SK-N-SH (cell line): ENCODE data around the gene SPTBN5. TPM values are rescaled to one million over a fixed set of nuclear protein-coding genes. Genes with fewer than 3 reads are reported as not detected.
A peak's percentile ranks its signal among the peaks of the same experiment; 100 is the strongest.

ENCODE experiments used
- CTCF ChIA-PET: fragments of 300-600, 350-600 bp; formaldehyde crosslinking; extraction: SDS; loops from one replicate; lab custom pipeline; 2021; lab: Yijun Ruan, JAX
- POLR2A ChIA-PET: fragments of 350-600 bp; sonication (Branson Sonifier 250); formaldehyde crosslinking; extraction: SDS; loops from one replicate; lab custom pipeline; 2020; ENCODE audit warnings: antibody characterized with exemption, inconsistent platforms; lab: Yijun Ruan, JAX
- DNase-seq: peaks from one replicate; pipeline ENCODE4 v3.0.0; 2012
- H2AFZ ChIP-seq: fragments of 200-600 bp; sonication (generic); 2 replicates; pipeline ENCODE4 v1.8.1; 2016; ENCODE audit warnings: antibody characterized with exemption, mild to moderate bottlenecking, low read depth
- H3F3A ChIP-seq: fragments of 200-600 bp; sonication (generic); replicated peaks from 2 replicates; pipeline ENCODE3; 2016; ENCODE audit warnings: antibody characterized with exemption, mild to moderate bottlenecking; ENCODE audit not compliant: insufficient read depth
- H3K27ac ChIP-seq, 2 experiments: fragments of 200-500 bp in 1 of 2; fragments of 200-600 bp in 1 of 2; sonication (Bioruptor generic) in 1 of 2; sonication (generic), shearing (Covaris generic) in 1 of 2; 2 replicates each; pipeline versions ENCODE4 v1.5.1 to v1.6.1; 2014 to 2016; ENCODE audit warnings: low read depth in 2 of 2, inconsistent platforms in 1 of 2, low read length in 1 of 2, mild to moderate bottlenecking in 1 of 2, mixed read lengths in 1 of 2
- H3K27me3 ChIP-seq: fragments of 200-600 bp; sonication (generic), shearing (Covaris generic); 2 replicates; pipeline ENCODE4 v1.6.1; 2016; ENCODE audit warnings: mixed run types; ENCODE audit not compliant: insufficient read depth
- H3K36me3 ChIP-seq, 2 experiments: fragments of 200-500 bp in 1 of 2; fragments of 200-600 bp in 1 of 2; sonication (Bioruptor generic) in 1 of 2; sonication (generic) in 1 of 2; replicated peaks in 1 of 2; 2 replicates each; pipeline versions ENCODE3 to v1.5.1; 2014 to 2016; ENCODE audit warnings: low read length in 1 of 2, mild to moderate bottlenecking in 1 of 2; ENCODE audit not compliant: insufficient read depth in 2 of 2, control insufficient read depth in 1 of 2
- H3K4me1 ChIP-seq, 2 experiments: fragments of 200-500 bp in 1 of 2; fragments of 200-600 bp in 1 of 2; sonication (Bioruptor generic) in 1 of 2; sonication (generic), shearing (Covaris generic) in 1 of 2; 2 replicates each; pipeline versions ENCODE4 v1.5.1 to v1.6.1; 2014 to 2016; ENCODE audit warnings: low read depth in 1 of 2, low read length in 1 of 2, mixed run types in 1 of 2; ENCODE audit not compliant: insufficient read depth in 2 of 2, control insufficient read depth in 1 of 2
- H3K4me2 ChIP-seq: fragments of 200-600 bp; sonication (generic), shearing (Covaris generic); 2 replicates; pipeline ENCODE4 v1.6.1; 2017; ENCODE audit warnings: mixed run types
- H3K4me3 ChIP-seq, 2 experiments: fragments of 200-500 bp in 1 of 2; fragments of 200-600 bp in 1 of 2; sonication (Bioruptor generic) in 1 of 2; sonication (generic), shearing (Covaris generic) in 1 of 2; 2 replicates each; pipeline versions ENCODE4 v1.5.1 to v1.8.1; 2014 to 2016; ENCODE audit warnings: low read depth in 2 of 2, inconsistent platforms in 1 of 2, low read length in 1 of 2, mild to moderate bottlenecking in 1 of 2, mixed read lengths in 1 of 2, moderate library complexity in 1 of 2
- H3K79me2 ChIP-seq: fragments of 200-600 bp; sonication (generic); 2 replicates; pipeline ENCODE4 v1.8.1; 2017; ENCODE audit warnings: mild to moderate bottlenecking; ENCODE audit not compliant: insufficient read depth
- H3K9ac ChIP-seq: fragments of 200-600 bp; sonication (generic); 2 replicates; pipeline ENCODE4 v1.6.1; 2017; ENCODE audit warnings: mixed run types
- H3K9me2 ChIP-seq: fragments of 200-600 bp; sonication (generic); 2 replicates; pipeline ENCODE4 v1.6.1; 2017; ENCODE audit warnings: mixed run types
- H3K9me3 ChIP-seq: fragments of 200-600 bp; sonication (generic); 2 replicates; pipeline ENCODE4 v1.6.1; 2017; ENCODE audit warnings: mixed run types, mild to moderate bottlenecking, moderate library complexity
- H4K20me1 ChIP-seq: fragments of 200-600 bp; sonication (generic); 2 replicates; pipeline ENCODE4 v1.6.1; 2017; ENCODE audit warnings: mild to moderate bottlenecking, mixed run types; ENCODE audit not compliant: insufficient read depth
- ELF1 ChIP-seq: IDR thresholded peaks from 2 replicates; pipeline ENCODE4 v1.4.0; 2012
- EP300 ChIP-seq, 2 experiments: IDR thresholded peaks; 2 replicates each; pipeline versions ENCODE4 v1.4.0 to v1.6.1; 2012; ENCODE audit warnings: borderline replicate concordance in 1 of 2, low read depth in 1 of 2, low read length in 1 of 2
- GABPA ChIP-seq: IDR thresholded peaks from 2 replicates; pipeline ENCODE4 v1.4.0; 2012; ENCODE audit warnings: low read depth, mild to moderate bottlenecking
- GATA2 ChIP-seq: sonication (generic); formaldehyde crosslinking; IDR thresholded peaks from 2 replicates; pipeline ENCODE4 v1.5.0; 2020; ENCODE audit warnings: mild to moderate bottlenecking, missing genetic modification reagents
- MEF2A ChIP-seq: IDR thresholded peaks from 2 replicates; pipeline ENCODE4 v1.4.0; 2012; ENCODE audit warnings: low read depth, borderline replicate concordance
- NFIC ChIP-seq: IDR thresholded peaks from 2 replicates; pipeline ENCODE4 v1.4.0; 2012; ENCODE audit warnings: borderline replicate concordance
- RAD21 ChIP-seq: IDR thresholded peaks from 2 replicates; pipeline ENCODE4 v1.6.1; 2012; ENCODE audit warnings: mild to moderate bottlenecking, low read length
- TEAD4 ChIP-seq: IDR thresholded peaks from 2 replicates; pipeline ENCODE4 v1.4.0; 2012; ENCODE audit warnings: mild to moderate bottlenecking, borderline replicate concordance; ENCODE audit not compliant: insufficient read depth
- WGBS: methylation state at CpG from one replicate; pipeline ENCODE4 v1.1.6; 2017; ENCODE audit warnings: low lambda C conversion rate; 5-methylcytosine and 5-hydroxymethylcytosine counted together
- polyA plus RNA-seq, 3 experiments: library from polyadenylated mRNA; depleted of rRNA; stranded (reverse); fragments of >200 nt; gene quantifications; 2 replicates each; pipeline ENCODE4 v1.2.3, GENCODE V29; 2012
- TF ChIP-seq, protein P1 (sequence below): fragments of 200-600 bp; sonication (generic); IDR thresholded peaks from 2 replicates; pipeline ENCODE4 v1.6.1; 2017; ENCODE audit warnings: antibody characterized with exemption, mild to moderate bottlenecking, moderate library complexity

Gene SPTBN5
- polyA plus RNA-seq, 1 of the 3 experiments (the other 2 are of a cell fraction): 0.23 TPM

DNA sequence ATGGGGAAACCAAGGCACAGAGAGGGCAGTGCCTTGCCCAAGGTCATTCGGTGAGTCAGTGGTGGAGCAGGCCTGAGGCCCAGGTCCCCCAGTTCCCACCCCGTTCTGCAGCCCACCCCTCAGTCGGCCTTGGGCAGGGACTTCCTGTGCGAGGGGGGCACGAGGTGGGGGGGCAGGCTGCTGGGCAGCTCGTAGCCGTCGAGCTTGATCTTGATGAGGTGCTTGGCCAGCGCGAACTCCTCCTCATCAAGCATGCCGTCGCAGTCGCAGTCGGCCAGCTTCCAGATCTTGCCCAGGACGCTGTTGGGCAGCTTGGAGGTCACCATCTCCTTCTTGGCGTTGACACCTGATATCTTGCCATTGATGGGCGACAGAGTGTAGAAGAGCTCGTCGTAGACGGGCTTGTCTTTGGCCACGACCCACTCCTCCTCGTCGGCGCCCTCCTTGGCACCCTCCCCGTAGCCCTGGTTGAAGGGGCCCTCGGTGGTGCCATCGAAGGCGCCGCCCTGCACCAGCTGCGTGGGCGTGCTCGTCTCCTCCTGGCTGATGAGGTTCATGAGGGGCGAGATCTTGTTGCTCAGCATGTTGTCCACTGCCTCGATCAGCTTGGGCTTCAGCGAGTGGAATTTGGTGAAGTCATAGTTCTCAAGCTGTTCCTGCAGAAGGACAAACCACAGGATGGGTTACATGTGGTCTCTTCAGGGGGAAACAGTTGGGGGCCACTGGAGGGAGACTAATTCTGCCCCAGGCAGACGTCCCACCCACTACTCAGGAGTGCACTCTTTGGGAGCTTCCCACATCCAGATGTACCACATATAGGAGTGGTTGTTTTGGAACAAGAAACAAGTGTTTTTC lies 6.9 kb upstream of the SPTBN5 start:
- no peaks in the 10 kb centered on the region for H3K27me3 ChIP-seq
- peaks cover 9 to 12% of the 10 kb centered on the region in 2 experiments for H3K36me3 ChIP-seq
- no peak overlapping the region for H2AFZ ChIP-seq
- H3K4me2 ChIP-seq: no peak overlapping the region
- TF ChIP-seq TEAD4 (no peak), ELF1 (no peak), EP300 (IDR thresholded peaks at IDR 0.05; ENCODE audit: borderline replicate concordance in 1 of 2, low read depth in 1 of 2, low read length in 1 of 2) (no peak)
- CTCF ChIA-PET: interaction anchor here (0.7 to 5.9 kb wide), 7 partner anchors 8 to 416 kb away, joined by 3 to 77 read pairs (median 5); partner anchors contain the start of genes MAPKBP1 and SPTBN5
- H3K4me1 ChIP-seq: peaks cover 0 to 19% of the 10 kb centered on the region in 2 experiments; a peak in 1 of 4 replicates
- no peak overlapping the region; a peak in 1 of 4 replicates for H3K27ac ChIP-seq
- H3F3A ChIP-seq: peaks cover 11% of the 10 kb centered on the region
- no peaks in the 10 kb centered on the region for H4K20me1 ChIP-seq
- no peak overlapping the region for H3K9ac ChIP-seq
- DNase-seq: no peak
- H3K4me3 ChIP-seq: no peak overlapping the region
- H3K9me3 ChIP-seq: no peaks in the 10 kb centered on the region
- 96% methylated on average over 30 of the region's 36 CpGs for WGBS
- H3K9me2 ChIP-seq: no peaks in the 10 kb centered on the region
- H3K79me2 ChIP-seq: no peaks in the 10 kb centered on the region
- POLR2A ChIA-PET: no interaction called here

DNA sequence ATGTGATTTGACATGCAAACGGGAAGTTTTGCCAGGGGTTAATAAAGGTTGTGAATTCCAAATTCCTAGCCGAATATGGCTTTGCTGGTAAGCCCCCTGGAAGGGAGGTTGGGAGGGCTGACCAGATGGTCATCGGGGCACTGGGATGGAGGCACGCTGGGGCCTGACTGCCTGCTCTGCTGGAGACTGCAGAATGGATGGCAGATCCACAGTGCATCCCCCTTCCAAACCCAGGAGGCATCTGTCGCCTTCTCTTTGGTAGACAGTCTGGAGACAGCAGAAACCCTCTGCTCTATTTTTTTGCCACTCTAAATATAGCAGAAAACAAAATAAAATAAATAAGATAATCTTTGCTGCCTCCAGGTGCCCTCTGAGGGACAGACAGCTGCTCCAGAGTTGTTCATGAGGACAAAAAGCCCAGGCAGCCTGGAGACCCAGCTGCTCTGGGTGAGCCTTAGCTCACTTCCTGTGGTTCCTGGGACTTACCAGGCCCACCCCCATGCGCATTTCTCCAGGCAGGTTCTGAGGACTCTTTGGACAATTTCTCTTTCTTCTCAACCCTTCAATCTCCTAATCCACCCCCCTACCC lies 6.1 kb upstream of the SPTBN5 start:
- Histone ChIP-seq H3K27me3 (no peaks in the 10 kb centered on the region), H3K4me1 (peaks cover 3 to 23% of the 10 kb centered on the region in 2 experiments; a peak in 3 of 4 replicates), H3K9me3 (no peaks in the 10 kb centered on the region), H3K27ac (peak overlapping the region in 1 of 2 experiments; percentile 53; a peak in 2 of 4 replicates), H3F3A (peaks cover 15% of the 10 kb centered on the region), H4K20me1 (no peaks in the 10 kb centered on the region), H3K79me2 (no peaks in the 10 kb centered on the region), H3K9ac (no peak overlapping the region), H3K36me3 (peaks cover 9 to 12% of the 10 kb centered on the region in 2 experiments), H3K4me2 (no peak overlapping the region), H2AFZ (no peak overlapping the region), H3K9me2 (no peaks in the 10 kb centered on the region), H3K4me3 (no peak overlapping the region)
- 81% methylated on average over 6 of the region's 6 CpGs for WGBS
- ChIA-PET CTCF (interaction anchor here (0.7 to 5.9 kb wide), 4 partner anchors 125 to 415 kb away, joined by 3 to 77 read pairs (median 4); partner anchors contain the start of gene MAPKBP1), POLR2A (no interaction called here)
- DNase-seq: no peak
- peak; percentile 21 for TF ChIP-seq RAD21
- TF ChIP-seq GABPA: no peak
- no peak for TF ChIP-seq MEF2A

DNA sequence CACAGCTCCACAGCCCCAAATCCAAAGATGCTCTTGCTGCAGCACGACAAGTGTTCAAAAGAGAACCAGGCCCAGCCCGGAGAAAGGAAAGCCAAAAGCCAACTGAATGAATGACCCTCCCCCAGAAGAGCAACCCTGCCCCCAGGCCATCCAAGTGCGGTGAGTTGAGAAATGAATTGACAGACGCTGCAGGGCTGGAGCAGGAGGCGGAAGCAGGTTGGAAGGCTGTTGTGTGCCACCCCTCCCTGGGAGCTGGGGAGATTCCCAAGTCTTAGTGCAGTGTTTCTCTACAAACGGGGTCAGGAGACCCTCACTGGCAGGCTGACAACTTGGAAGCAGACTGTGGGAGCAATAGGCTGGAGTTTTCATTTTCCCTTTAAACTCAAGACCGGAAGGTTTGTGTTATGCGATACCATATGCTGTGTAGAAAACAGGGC lies 3.5 kb upstream of the SPTBN5 start:
- TF ChIP-seq ELF1: no peak
- TF ChIP-seq GATA2 (CRISPR knock-in tag): no peak
- TF ChIP-seq, protein P1, sequence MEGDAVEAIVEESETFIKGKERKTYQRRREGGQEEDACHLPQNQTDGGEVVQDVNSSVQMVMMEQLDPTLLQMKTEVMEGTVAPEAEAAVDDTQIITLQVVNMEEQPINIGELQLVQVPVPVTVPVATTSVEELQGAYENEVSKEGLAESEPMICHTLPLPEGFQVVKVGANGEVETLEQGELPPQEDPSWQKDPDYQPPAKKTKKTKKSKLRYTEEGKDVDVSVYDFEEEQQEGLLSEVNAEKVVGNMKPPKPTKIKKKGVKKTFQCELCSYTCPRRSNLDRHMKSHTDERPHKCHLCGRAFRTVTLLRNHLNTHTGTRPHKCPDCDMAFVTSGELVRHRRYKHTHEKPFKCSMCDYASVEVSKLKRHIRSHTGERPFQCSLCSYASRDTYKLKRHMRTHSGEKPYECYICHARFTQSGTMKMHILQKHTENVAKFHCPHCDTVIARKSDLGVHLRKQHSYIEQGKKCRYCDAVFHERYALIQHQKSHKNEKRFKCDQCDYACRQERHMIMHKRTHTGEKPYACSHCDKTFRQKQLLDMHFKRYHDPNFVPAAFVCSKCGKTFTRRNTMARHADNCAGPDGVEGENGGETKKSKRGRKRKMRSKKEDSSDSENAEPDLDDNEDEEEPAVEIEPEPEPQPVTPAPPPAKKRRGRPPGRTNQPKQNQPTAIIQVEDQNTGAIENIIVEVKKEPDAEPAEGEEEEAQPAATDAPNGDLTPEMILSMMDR: no peak
- no peak for TF ChIP-seq NFIC
- TF ChIP-seq, all 33 proteins: peak for 0
- Histone ChIP-seq H3K27ac (no peak overlapping the region), H3K9me3 (no peaks in the 10 kb centered on the region), H3K4me3 (no peak overlapping the region), H3K27me3 (no peaks in the 10 kb centered on the region), H3K9ac (no peak overlapping the region), H3K9me2 (no peaks in the 10 kb centered on the region), H2AFZ (no peak overlapping the region), H3F3A (peaks cover 20% of the 10 kb centered on the region), H4K20me1 (no peaks in the 10 kb centered on the region), H3K36me3 (peaks cover 5 to 12% of the 10 kb centered on the region in 2 experiments), H3K4me2 (no peak overlapping the region), H3K4me1 (peaks cover 12 to 38% of the 10 kb centered on the region in 2 experiments; a peak in 3 of 4 replicates), H3K79me2 (no peaks in the 10 kb centered on the region)
- CTCF ChIA-PET: interaction anchor here (1.7 kb wide), 1 partner anchor 125 kb away, joined by 7 read pairs; no protein-coding TSS in a partner anchor
- no peak for DNase-seq
- 93% methylated on average over 6 of the region's 8 CpGs for WGBS
- POLR2A ChIA-PET: no interaction called here
